ENCODE results near the gene PDGFD. TPM values are rescaled to one million over a fixed set of nuclear protein-coding genes. Genes with fewer than 3 reads are reported as not detected.
"Not testable (repeated sequence)": the region's sequence is repeated elsewhere in the genome, so short reads cannot be mapped to it uniquely, and the experiment has no call there.

The PDGFD gene
- polyA plus RNA-seq, 3 donors from 2014 or later: 58.2 to 88.0 (median 70.8) TPM

DNA sequence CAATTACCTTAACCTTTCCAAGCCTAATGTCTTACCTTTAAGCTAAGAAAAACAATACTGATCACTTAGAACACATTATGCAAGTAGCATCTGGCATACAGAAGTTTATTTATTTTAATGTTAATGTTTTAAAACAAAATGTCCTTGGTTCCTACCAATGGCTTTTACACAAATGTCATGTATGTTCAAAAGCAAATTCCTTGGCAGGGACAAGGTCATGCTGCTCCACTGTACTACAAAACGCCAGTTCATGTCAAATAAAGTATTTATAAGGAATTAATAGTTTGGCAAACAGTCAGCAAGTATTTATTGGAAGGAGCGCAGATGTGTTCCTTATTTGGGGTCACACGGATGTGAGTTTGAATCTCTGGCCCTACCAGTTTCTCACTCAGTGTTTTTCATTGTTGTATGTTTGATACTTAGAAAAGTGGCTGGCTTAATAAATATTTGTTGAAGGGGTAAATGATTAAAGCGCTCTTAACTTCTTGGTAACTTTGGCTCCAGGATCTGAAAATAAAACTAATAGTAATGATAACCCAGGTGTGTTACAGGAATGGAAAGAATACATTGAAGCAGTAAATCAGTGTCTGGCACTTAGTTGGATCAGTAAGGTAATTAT, 108.9 kb downstream of the PDGFD start:
- peaks cover 10 to 34% of the 10 kb centered on the region in 2 donors for H3K4me1 Mint-ChIP-seq
- no peak for DNase-seq
- H3K4me3 Mint-ChIP-seq: no peak overlapping the region
- H3K27me3 Mint-ChIP-seq (ENCODE audit: low read depth in 3 of 3): no peaks in the 10 kb centered on the region
- peaks cover 3 to 5% (median 5%) of the 10 kb centered on the region in 3 donors for H3K36me3 Mint-ChIP-seq
- no peaks in the 10 kb centered on the region for H3K9me3 Mint-ChIP-seq
- no peak overlapping the region for H3K27ac Mint-ChIP-seq

DNA sequence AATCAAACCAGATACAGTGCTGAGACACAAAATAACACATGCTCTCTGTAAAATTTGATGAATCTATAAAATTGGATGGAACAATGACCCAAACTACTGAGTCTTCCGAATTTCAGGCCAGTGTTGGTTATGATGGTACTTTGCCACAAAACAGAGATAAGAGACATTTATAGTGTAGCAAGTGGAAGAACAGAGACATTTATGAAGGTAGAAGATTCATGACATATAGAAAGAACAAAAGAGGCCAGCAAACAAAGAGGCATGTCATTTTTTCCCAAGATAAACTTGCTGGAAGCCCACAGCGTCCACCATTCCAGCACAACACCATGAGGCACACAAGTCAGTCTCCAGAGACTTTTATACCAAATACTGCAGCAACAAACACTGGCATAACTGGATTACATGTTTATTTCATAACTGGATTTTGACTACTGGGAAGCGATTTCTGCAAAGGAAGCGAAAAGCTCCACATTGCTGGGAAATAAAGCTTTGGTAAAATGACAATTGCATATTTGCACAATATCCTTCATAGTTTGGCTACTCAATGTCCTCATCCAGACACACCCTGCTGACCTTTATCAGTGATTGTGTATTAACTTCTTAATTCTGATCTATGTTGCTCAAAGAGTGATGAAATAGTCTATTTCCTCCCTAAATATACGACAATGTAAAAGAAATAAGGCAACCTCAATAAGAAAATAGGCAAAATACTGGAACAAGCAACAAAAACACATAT, 110.0 kb downstream of the PDGFD start:
- no peak overlapping the region for H3K4me3 Mint-ChIP-seq
- H3K27me3 Mint-ChIP-seq (ENCODE audit: low read depth in 3 of 3): no peaks in the 10 kb centered on the region
- H3K36me3 Mint-ChIP-seq: peaks cover 3 to 5% (median 5%) of the 10 kb centered on the region in 3 donors
- H3K9me3 Mint-ChIP-seq: no peaks in the 10 kb centered on the region
- H3K27ac Mint-ChIP-seq: no peak overlapping the region
- H3K4me1 Mint-ChIP-seq: peaks cover 2 to 26% of the 10 kb centered on the region in 2 donors
- DNase-seq: no peak

DNA sequence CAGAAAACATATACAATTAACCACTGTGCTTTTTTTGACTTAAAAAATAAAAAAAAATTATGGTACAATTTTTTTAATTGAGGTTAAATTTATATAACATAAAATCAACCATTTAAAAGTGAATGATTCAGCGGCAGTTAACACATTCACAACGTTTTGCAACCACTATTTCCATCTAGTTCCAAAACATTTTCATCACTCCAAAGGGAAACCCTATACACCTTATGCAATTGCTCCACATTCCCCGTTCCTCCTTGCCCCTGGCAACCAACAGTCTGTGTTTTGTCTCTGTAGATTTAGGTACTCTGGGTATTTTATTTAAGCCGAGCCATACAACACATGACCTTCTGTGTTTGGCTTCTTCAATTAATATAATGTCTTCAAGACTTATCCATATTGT, 112.2 kb downstream of the PDGFD start:
- Mint-ChIP-seq H3K36me3 (peaks cover 3 to 9% (median 5%) of the 10 kb centered on the region in 3 donors), H3K27me3 (ENCODE audit: low read depth in 3 of 3) (no peaks in the 10 kb centered on the region), H3K4me1 (peaks cover 1 to 26% of the 10 kb centered on the region in 2 donors), H3K27ac (no peak overlapping the region), H3K9me3 (no peaks in the 10 kb centered on the region), H3K4me3 (no peak overlapping the region)
- no peak for DNase-seq

DNA sequence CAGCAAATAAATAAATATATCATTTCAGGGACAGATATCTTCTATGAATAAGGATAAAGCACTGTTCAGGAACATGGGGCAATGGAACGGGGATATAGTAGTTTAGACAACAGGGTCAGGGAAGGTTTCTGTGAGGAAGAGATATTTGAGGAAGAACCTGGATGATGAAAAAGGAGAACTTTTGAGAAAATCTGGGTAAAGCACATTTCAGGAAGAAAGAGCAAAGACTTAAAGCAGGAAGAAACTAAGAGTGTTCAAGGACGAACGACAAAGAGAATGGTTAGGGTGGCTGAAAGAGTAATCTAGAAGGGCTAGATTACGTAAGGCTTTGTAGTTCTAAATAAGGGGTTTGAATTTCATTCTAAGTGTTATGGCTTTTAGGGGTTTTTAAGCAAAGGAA, 114.8 kb downstream of the PDGFD start:
- peaks cover 0 to 4% (median 0%) of the 10 kb centered on the region in 3 donors for H3K36me3 Mint-ChIP-seq
- H3K4me1 Mint-ChIP-seq: peaks cover 7 to 21% of the 10 kb centered on the region in 2 donors
- no peak for DNase-seq
- no peaks in the 10 kb centered on the region for H3K27me3 Mint-ChIP-seq (ENCODE audit: low read depth in 3 of 3)
- H3K9me3 Mint-ChIP-seq: no peaks in the 10 kb centered on the region
- no peak overlapping the region for H3K4me3 Mint-ChIP-seq
- H3K27ac Mint-ChIP-seq: no peak overlapping the region

DNA sequence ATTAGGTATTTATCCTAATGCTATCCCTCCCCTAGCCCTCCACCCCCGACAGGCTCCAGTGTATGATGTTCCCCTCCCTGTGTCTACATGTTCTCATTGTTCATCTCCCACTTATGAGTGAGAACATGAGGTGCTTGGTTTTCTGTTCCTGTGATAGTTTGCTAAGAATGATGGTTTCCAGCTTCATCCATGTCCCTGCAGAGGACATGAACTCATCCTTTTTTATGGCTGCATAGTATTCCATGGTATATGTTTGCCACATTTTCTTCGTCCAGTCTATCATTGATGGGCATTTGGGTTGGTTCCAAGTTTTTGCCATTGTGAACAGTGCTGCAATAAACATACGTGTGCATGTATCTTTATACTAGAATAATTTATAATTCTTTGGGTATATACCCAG, 117.1 kb downstream of the PDGFD start:
- H3K9me3 Mint-ChIP-seq; H3K4me3 Mint-ChIP-seq; H3K36me3 Mint-ChIP-seq; DNase-seq; H3K27me3 Mint-ChIP-seq (ENCODE audit: low read depth in 3 of 3); H3K27ac Mint-ChIP-seq: not testable (repeated sequence)
- H3K4me1 Mint-ChIP-seq: peaks cover 10 to 19% of the 10 kb centered on the region in 2 donors

DNA sequence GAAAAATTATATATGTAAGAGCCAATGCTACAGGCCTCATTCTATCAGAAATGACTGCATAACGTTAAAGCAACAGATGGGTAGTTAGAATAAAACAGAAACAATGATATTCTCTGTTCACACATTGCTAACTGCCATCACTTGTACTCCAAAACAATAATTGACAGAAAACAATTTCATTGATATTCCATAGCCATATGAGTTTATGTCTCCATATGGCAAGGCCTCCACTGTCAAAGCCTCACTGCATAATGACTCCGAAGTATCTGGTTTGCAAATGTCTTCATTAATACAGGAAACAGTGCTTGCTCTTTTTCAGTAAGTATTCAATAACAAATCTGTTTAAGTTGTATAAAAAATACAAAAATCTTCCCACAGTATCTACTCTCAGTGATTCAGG, 117.6 kb downstream of the PDGFD start:
- no peak for DNase-seq
- Mint-ChIP-seq H3K9me3 (no peaks in the 10 kb centered on the region), H3K4me3 (no peak overlapping the region)

DNA sequence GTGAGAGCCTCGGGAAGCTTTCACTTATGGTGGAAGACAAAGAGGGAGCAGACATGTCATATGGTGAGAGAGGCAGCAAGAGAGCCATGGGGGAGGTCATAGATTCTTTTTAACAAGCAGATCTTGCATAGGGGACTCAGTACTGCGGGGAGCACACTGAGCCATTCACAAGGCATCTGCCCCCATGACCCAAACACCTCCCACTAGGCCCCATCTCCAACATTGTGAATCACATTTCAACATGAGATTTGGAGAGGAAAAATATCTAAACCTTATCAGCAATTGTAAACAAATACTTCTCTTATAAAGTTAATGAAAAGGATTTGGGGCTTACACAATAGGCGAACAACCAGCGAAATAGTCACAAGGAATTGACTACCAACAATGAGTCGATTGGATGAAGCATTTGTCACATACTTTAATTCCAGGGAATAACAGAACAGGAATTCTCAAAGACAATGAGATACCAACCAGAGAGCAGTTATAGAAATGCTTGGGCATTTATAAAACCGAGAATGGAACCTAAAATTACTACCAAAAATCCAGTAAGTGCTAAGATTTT, 120.2 kb downstream of the PDGFD start:
- Mint-ChIP-seq H3K4me1 (peaks cover 14 to 26% of the 10 kb centered on the region in 2 donors), H3K27me3 (ENCODE audit: low read depth in 3 of 3) (no peaks in the 10 kb centered on the region), H3K4me3 (no peak overlapping the region), H3K9me3 (no peaks in the 10 kb centered on the region), H3K36me3 (peaks cover 0 to 4% (median 0%) of the 10 kb centered on the region in 3 donors), H3K27ac (peak overlapping the region in 1 of 6 donors; percentile 42)
- DNase-seq: no peak

More for the DNA sequence above, 117.6 kb downstream of the PDGFD start:
- Mint-ChIP-seq H3K27ac (no peak overlapping the region), H3K4me1 (peaks cover 12 to 20% of the 10 kb centered on the region in 2 donors), H3K36me3 (peaks cover 0 to 4% (median 0%) of the 10 kb centered on the region in 3 donors), H3K27me3 (ENCODE audit: low read depth in 3 of 3) (no peaks in the 10 kb centered on the region)

DNA sequence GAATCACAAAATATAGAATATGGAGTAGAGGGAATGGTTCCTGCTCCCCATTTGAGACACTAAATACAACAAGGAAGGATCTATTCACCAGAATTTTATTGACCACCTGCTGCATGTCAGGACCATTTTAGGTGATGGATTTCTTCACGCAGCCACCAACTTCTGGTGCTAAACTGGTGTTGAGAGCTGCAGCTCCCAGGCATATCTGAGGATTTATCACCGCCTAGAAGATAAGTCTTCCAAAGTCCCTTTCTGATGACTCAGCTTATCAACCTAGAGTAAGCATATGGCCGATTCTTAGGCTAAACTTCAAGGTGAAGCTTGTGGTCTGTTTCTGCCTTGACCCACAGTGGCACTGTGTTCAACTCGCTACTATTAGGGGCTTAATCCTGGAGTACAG, 120.8 kb downstream of the PDGFD start:
- Mint-ChIP-seq H3K27me3 (ENCODE audit: low read depth in 3 of 3) (no peaks in the 10 kb centered on the region), H3K4me1 (peaks cover 14 to 26% of the 10 kb centered on the region in 2 donors), H3K27ac (no peak overlapping the region), H3K9me3 (no peaks in the 10 kb centered on the region), H3K36me3 (peaks cover 0 to 1% (median 0%) of the 10 kb centered on the region in 3 donors), H3K4me3 (no peak overlapping the region)
- DNase-seq: no peak

DNA sequence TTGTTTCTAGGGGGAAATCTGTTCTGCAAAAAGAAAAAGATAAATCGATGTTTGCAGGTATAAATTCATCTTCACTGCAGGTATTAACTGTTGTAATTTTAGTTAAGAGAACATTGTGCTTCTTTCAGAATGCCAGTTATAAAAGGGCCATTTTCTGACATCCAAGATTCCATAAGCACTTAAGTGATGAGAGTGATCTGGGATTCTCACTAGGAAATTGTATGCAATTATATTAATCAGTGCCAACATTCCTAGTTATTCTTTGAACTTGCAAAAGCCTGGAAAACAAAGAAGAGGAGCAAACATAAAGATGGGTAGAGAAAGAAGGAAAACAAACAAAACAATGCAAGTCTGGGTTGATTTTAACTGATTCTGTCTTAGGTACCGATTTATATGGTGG, 122.2 kb downstream of the PDGFD start:
- H3K36me3 Mint-ChIP-seq: peaks cover 8 to 10% (median 8%) of the 10 kb centered on the region in 3 donors
- no peak overlapping the region for H3K4me3 Mint-ChIP-seq
- H3K27me3 Mint-ChIP-seq (ENCODE audit: low read depth in 3 of 3): peaks cover 0 to under 1% (median 0%) of the 10 kb centered on the region in 3 donors
- no peak for DNase-seq
- H3K9me3 Mint-ChIP-seq: no peaks in the 10 kb centered on the region
- peak overlapping the region in 1 of 6 donors; percentile 19 for H3K27ac Mint-ChIP-seq
- H3K4me1 Mint-ChIP-seq: peaks cover 12 to 26% of the 10 kb centered on the region in 2 donors

DNA sequence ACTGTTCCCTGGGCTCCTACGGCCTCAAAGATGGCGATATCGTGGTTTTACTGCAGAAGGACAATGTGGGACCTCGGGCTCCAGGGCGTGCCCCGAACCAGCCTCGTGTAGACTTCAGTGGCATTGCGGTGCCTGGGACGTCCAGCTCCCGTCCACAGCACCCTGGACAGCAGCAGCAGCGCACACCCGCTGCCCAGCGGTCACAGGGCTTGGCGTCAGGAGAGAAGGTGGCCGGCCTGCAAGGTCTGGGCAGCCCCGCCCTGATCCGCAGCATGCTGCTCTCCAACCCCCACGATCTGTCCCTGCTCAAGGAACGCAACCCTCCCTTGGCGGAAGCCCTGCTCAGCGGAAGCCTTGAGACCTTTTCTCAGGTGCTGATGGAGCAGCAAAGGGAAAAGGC, 127.0 kb downstream of the PDGFD start:
- Mint-ChIP-seq H3K27ac (no peak overlapping the region), H3K9me3 (no peaks in the 10 kb centered on the region), H3K4me3 (no peak overlapping the region), H3K36me3 (peaks cover 8 to 19% (median 11%) of the 10 kb centered on the region in 3 donors), H3K27me3 (ENCODE audit: low read depth in 3 of 3) (peaks cover 0 to 2% (median 0%) of the 10 kb centered on the region in 3 donors), H3K4me1 (peaks cover 6 to 38% of the 10 kb centered on the region in 2 donors)
- no peak for DNase-seq

DNA sequence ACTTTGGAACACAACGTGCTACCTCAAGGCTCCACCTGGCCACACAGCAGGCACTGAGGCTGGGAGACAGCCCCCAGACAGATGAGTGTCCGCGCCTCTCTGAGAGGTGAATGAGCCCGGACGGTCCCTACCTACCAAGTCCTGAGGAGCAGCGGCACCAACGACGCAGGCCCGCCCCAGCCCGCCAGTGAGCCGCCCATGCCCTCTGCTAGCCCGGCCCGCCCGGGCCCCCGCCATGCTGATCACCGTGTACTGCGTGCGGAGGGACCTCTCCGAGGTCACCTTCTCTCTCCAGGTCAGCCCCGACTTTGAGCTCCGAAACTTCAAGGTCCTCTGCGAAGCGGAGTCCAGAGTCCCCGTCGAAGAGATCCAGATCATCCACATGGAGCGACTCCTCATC, 127.4 kb downstream of the PDGFD start, which contains the start of gene DDI1:
TSS of gene DDI1 (plus strand) at position 53 of the 400 bp plus-strand sequence. CDS start at position 236, 183 bp downstream.
- Mint-ChIP-seq H3K4me3 (no peak within 1 kb of the TSS), H3K9me3 (no peaks in the 10 kb centered on the region), H3K27me3 (ENCODE audit: low read depth in 3 of 3) (peaks cover 0 to 2% (median 0%) of the 10 kb centered on the region in 3 donors), H3K27ac (peak within 1 kb of the TSS in 1 of 6 donors; percentile 12), H3K4me1 (peaks cover 4 to 34% of the 10 kb centered on the region in 2 donors), H3K36me3 (peaks cover 12 to 22% (median 13%) of the 10 kb centered on the region in 3 donors)
- no peak for DNase-seq

DNA sequence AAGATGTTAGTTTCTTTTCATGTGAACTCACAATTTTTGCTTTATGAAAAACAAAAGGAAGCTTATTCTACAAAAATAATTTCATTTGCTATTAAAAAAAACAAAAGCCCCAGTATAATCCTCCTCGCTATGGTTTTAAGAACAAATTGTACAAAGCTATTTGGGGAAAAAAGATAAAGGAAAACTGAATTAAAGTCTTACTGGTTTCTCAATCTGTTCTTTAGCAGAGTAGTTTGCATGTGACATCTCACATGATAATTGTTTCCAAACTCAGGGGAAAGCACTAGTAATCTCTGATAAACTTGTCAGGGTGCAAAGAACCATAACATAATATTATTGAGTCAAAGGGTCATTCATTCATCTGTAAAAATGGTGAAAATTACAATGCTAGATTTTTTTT, 130.4 kb downstream of the PDGFD start:
- Mint-ChIP-seq H3K9me3 (no peaks in the 10 kb centered on the region), H3K4me3 (no peak overlapping the region), H3K27ac (peak overlapping the region in 1 of 6 donors; percentile 19), H3K27me3 (ENCODE audit: low read depth in 3 of 3) (peaks cover 0 to 2% (median 0%) of the 10 kb centered on the region in 3 donors), H3K4me1 (peaks cover 9 to 33% of the 10 kb centered on the region in 2 donors), H3K36me3 (peaks cover 21 to 35% (median 23%) of the 10 kb centered on the region in 3 donors)
- no peak for DNase-seq

DNA sequence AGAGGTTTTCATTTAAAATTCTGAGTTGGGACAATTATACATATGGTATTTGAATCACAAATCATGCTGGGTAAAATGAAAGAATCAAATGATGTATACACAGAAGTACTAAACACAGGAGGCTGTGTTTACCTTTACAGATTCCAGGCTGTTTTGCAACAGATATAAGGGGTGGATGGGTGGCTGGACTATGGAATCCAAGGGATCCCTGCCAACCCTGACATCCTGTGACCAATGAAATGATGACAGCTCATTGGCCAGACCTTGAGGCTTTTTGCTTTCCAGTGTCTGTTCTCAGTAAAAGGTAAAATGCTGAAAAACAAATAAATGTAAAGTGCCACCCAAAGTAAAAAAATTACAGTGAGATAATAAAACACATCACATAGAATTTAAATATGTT, 130.8 kb downstream of the PDGFD start:
- Mint-ChIP-seq H3K36me3 (peaks cover 21 to 35% (median 23%) of the 10 kb centered on the region in 3 donors), H3K27ac (no peak overlapping the region), H3K4me3 (no peak overlapping the region), H3K27me3 (ENCODE audit: low read depth in 3 of 3) (peaks cover 0 to 2% (median 0%) of the 10 kb centered on the region in 3 donors), H3K4me1 (peaks cover 9 to 37% of the 10 kb centered on the region in 2 donors), H3K9me3 (no peaks in the 10 kb centered on the region)
- DNase-seq: no peak

All from immature natural killer cell (primary cell).